GM23338 (cell line): ENCODE data around the gene NNT. TPM values are rescaled to one million over a fixed set of nuclear protein-coding genes. Genes with fewer than 3 reads are reported as not detected.

Experiments
- ATAC-seq: fragments of 200-7000 bp; cut with Tn5 transposase; 3 replicates; pipeline ENCODE4 v1.9.1; 2020
- DNase-seq: peaks from one replicate; pipeline ENCODE4 v3.0.0-alpha.2; 2015; ENCODE audit warnings: low spot score
- H2AFZ ChIP-seq: fragments of 200-600 bp; sonication (generic); 2 replicates; pipeline ENCODE4 v1.8.0; 2016; ENCODE audit warnings: antibody characterized with exemption, mild to moderate bottlenecking, moderate library complexity
- H3F3A ChIP-seq: fragments of 200-600 bp; sonication (generic); replicated peaks from 2 replicates; pipeline ENCODE4 v1.8.0; 2017; ENCODE audit warnings: antibody characterized with exemption, mixed run types, low read depth
- H3K27ac ChIP-seq: fragments of 200-600 bp; sonication (generic); 2 replicates; pipeline ENCODE4 v1.6.1; 2016; ENCODE audit warnings: low read depth
- H3K27me3 ChIP-seq: fragments of 200-600 bp; sonication (generic); 2 replicates; pipeline ENCODE4 v1.8.0; 2016; ENCODE audit warnings: mild to moderate bottlenecking, mixed run types, moderate library complexity; ENCODE audit not compliant: insufficient read depth
- H3K36me3 ChIP-seq: fragments of 200-600 bp; sonication (generic); 2 replicates; pipeline ENCODE4 v1.8.0; 2016; ENCODE audit warnings: mild to moderate bottlenecking; ENCODE audit not compliant: insufficient read depth
- H3K4me1 ChIP-seq: fragments of 200-600 bp; sonication (generic); 2 replicates; pipeline ENCODE4 v1.8.0; 2016; ENCODE audit warnings: mild to moderate bottlenecking, moderate library complexity; ENCODE audit not compliant: insufficient read depth
- H3K4me2 ChIP-seq: fragments of 200-600 bp; sonication (generic); 2 replicates; pipeline ENCODE4 v1.7.1; 2017; ENCODE audit warnings: mixed run types
- H3K4me3 ChIP-seq: fragments of 200-600 bp; sonication (generic); 2 replicates; pipeline ENCODE4 v1.6.1; 2016; ENCODE audit warnings: mixed run types
- H3K79me2 ChIP-seq: fragments of 200-600 bp; sonication (generic); replicated peaks from 2 replicates; pipeline ENCODE4 v1.8.0; 2017; ENCODE audit warnings: mild to moderate bottlenecking; ENCODE audit not compliant: insufficient read depth
- H3K9me2 ChIP-seq: fragments of 200-600 bp; sonication (generic); 2 replicates; pipeline ENCODE4 v1.8.0; 2017; ENCODE audit not compliant: insufficient read depth
- H4K20me1 ChIP-seq: fragments of 200-600 bp; sonication (generic); replicated peaks from 2 replicates; pipeline ENCODE4 v1.8.0; 2017; ENCODE audit warnings: mild to moderate bottlenecking; ENCODE audit not compliant: insufficient read depth
- H3K27ac Mint-ChIP-seq: 2 replicates; pipeline ENCODE4 v1.8.0; 2020; ENCODE audit warnings: inconsistent platforms, mild to moderate bottlenecking, moderate library complexity, mixed read lengths
- H3K27me3 Mint-ChIP-seq: 3 replicates; pipeline ENCODE4 v1.8.0; 2022; ENCODE audit warnings: low read depth, mild to moderate bottlenecking, moderate library complexity, mixed read lengths, inconsistent platforms; ENCODE audit not compliant: insufficient read depth, poor library complexity
- H3K36me3 Mint-ChIP-seq: 3 replicates; pipeline ENCODE4 v1.8.0; 2021; ENCODE audit warnings: low read depth, mild to moderate bottlenecking, inconsistent platforms, moderate library complexity, mixed read lengths
- H3K4me1 Mint-ChIP-seq: 3 replicates; pipeline ENCODE4 v1.8.0; 2020; ENCODE audit warnings: mild to moderate bottlenecking, inconsistent platforms, mixed read lengths
- H3K4me3 Mint-ChIP-seq: 3 replicates; pipeline ENCODE4 v1.8.0; 2021; ENCODE audit warnings: moderate library complexity, mild to moderate bottlenecking, inconsistent platforms, mixed read lengths
- H3K9me3 Mint-ChIP-seq: 3 replicates; pipeline ENCODE4 v1.8.0; 2020; ENCODE audit warnings: moderate library complexity, mild to moderate bottlenecking, inconsistent platforms, mixed read lengths
- CREB1 ChIP-seq: fragments of 250-450 bp; sonication (Bioruptor Pico); IDR thresholded peaks from 2 replicates; pipeline ENCODE4 v1.5.0; 2020; ENCODE audit warnings: low read depth, mild to moderate bottlenecking, moderate library complexity
- EZH2 ChIP-seq: fragments of 200-600 bp; sonication (generic); IDR thresholded peaks from one replicate; pipeline ENCODE4 v1.8.0; 2017; ENCODE audit warnings: antibody characterized with exemption, mild to moderate bottlenecking, low read depth; ENCODE audit not compliant: unreplicated experiment
- EZH2phosphoT487 ChIP-seq: fragments of 200-600 bp; sonication (generic); IDR thresholded peaks from one replicate; pipeline ENCODE4 v1.8.1; 2018; ENCODE audit warnings: antibody characterized with exemption; ENCODE audit not compliant: unreplicated experiment
- JUNB ChIP-seq: IDR thresholded peaks from one replicate; pipeline ENCODE4 v1.6.1; 2016; ENCODE audit warnings: antibody characterized with exemption; ENCODE audit not compliant: unreplicated experiment
- NANOG ChIP-seq: IDR thresholded peaks from 2 replicates; pipeline ENCODE4 v1.6.1; 2016; ENCODE audit warnings: antibody characterized with exemption, borderline replicate concordance
- POLR2AphosphoS5 ChIP-seq: IDR thresholded peaks from 2 replicates; pipeline ENCODE4 v1.6.1; 2016; ENCODE audit warnings: antibody characterized with exemption, low read depth
- STAT1 ChIP-seq: IDR thresholded peaks from one replicate; pipeline ENCODE4 v1.6.1; 2016; ENCODE audit warnings: antibody characterized with exemption; ENCODE audit not compliant: unreplicated experiment
- ZNF114 ChIP-seq: fragments of 250-450 bp; sonication (Bioruptor Pico); IDR thresholded peaks from 2 replicates; pipeline ENCODE4 v1.5.0; 2020; ENCODE audit warnings: mild to moderate bottlenecking, moderate library complexity
- ZNF331 ChIP-seq: fragments of 250-450 bp; sonication (Bioruptor Pico); IDR thresholded peaks from 2 replicates; pipeline ENCODE4 v1.5.0; 2020; ENCODE audit warnings: low read depth, mild to moderate bottlenecking, moderate library complexity
- polyA plus RNA-seq: library from polyadenylated mRNA; unstranded; fragments of >200 nt; fragmentation: Nextera tagmentation; extraction: Ambion mirVana; gene quantifications from 2 replicates; pipeline ENCODE4 v1.2.1, GENCODE V29; 2016
- total RNA-seq: library from RNA; depleted of rRNA; stranded (reverse); fragments of >200 nt; shearing (Covaris generic); gene quantifications from 2 replicates; pipeline ENCODE4 v1.2.3, GENCODE V29; 2014
- TF ChIP-seq, protein P1 (sequence below), 2 experiments: fragments of 200-600 bp in 1 of 2; sonication (generic) in 1 of 2; conservative IDR thresholded peaks; 2 replicates each; pipeline versions ENCODE4 v1.5.1 to v1.6.1; 2016 to 2017; ENCODE audit warnings: antibody characterized with exemption in 2 of 2, low read depth in 2 of 2, mild to moderate bottlenecking in 2 of 2, moderate library complexity in 1 of 2
- TF ChIP-seq, protein P2 (sequence below): IDR thresholded peaks from 2 replicates; pipeline ENCODE4 v1.6.1; 2016; ENCODE audit warnings: antibody characterized with exemption
- TF ChIP-seq, protein P3 (sequence below): IDR thresholded peaks from one replicate; pipeline ENCODE4 v1.6.1; 2018; ENCODE audit warnings: antibody characterized with exemption; ENCODE audit not compliant: unreplicated experiment
- TF ChIP-seq, protein P4 (sequence below): fragments of 250-450 bp; sonication (Bioruptor Pico); IDR thresholded peaks from 2 replicates; pipeline ENCODE4 v1.5.0; 2020; ENCODE audit warnings: mild to moderate bottlenecking, moderate library complexity

The NNT gene
- total and polyA plus RNA-seq, 2 experiments from 2014 or later, result 10.8 to 15.9 TPM

DNA sequence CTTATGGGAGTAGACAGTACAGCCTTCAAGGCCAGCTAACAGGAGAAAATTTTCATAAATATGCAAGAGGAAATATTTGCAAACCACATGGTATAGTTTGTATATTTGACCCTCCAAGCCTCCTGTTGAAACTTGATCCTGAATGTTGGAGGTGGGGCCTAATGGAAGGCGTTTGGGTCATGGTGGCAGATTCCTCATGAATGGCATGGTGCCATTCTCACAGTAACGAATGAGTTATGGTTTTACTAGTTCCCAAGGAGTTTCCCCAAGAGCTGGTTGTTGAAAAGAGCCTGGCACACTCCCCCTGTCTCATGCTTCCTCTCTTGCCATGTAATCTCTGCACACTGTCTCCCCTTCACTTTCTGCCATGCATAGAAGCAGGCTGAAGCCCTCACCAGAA, 42.9 kb upstream of the NNT start:
- no peak overlapping the region; the same call in 2 of the 3 replicates for H3K4me3 Mint-ChIP-seq

More for the DNA sequence above, 42.9 kb upstream of the NNT start:
- H3K4me1 ChIP-seq, result peaks cover 11% of the 10 kb centered on the region
- H3K4me1 Mint-ChIP-seq, result peaks cover 10% of the 10 kb centered on the region
- DNase-seq, result no peak
- H3K4me2 ChIP-seq, result no peak overlapping the region
- peaks cover 4% of the 10 kb centered on the region for H3K36me3 Mint-ChIP-seq
- H3K9me3 Mint-ChIP-seq, result no peaks in the 10 kb centered on the region
- no peak for ATAC-seq
- H3K9me2 ChIP-seq, result no peaks in the 10 kb centered on the region
- H3K27ac Mint-ChIP-seq, result no peak overlapping the region
- no peaks in the 10 kb centered on the region for H3K27me3 ChIP-seq
- H3K36me3 ChIP-seq, result peaks cover 1% of the 10 kb centered on the region; the same call in 1 of the 2 replicates
- H3K27ac ChIP-seq, result no peak overlapping the region
- peak overlapping the region; percentile 64; the same call in 1 of the 2 replicates for H2AFZ ChIP-seq
- no peaks in the 10 kb centered on the region for H4K20me1 ChIP-seq
- H3K79me2 ChIP-seq, result peaks cover 12% of the 10 kb centered on the region
- no peaks in the 10 kb centered on the region for H3F3A ChIP-seq
- no peak overlapping the region for H3K4me3 ChIP-seq
- TF ChIP-seq, protein P1, sequence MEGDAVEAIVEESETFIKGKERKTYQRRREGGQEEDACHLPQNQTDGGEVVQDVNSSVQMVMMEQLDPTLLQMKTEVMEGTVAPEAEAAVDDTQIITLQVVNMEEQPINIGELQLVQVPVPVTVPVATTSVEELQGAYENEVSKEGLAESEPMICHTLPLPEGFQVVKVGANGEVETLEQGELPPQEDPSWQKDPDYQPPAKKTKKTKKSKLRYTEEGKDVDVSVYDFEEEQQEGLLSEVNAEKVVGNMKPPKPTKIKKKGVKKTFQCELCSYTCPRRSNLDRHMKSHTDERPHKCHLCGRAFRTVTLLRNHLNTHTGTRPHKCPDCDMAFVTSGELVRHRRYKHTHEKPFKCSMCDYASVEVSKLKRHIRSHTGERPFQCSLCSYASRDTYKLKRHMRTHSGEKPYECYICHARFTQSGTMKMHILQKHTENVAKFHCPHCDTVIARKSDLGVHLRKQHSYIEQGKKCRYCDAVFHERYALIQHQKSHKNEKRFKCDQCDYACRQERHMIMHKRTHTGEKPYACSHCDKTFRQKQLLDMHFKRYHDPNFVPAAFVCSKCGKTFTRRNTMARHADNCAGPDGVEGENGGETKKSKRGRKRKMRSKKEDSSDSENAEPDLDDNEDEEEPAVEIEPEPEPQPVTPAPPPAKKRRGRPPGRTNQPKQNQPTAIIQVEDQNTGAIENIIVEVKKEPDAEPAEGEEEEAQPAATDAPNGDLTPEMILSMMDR (conservative IDR thresholded peaks at IDR 0.05; ENCODE audit: low read depth in 2 of 2), result no peak
- TF ChIP-seq, protein P2, sequence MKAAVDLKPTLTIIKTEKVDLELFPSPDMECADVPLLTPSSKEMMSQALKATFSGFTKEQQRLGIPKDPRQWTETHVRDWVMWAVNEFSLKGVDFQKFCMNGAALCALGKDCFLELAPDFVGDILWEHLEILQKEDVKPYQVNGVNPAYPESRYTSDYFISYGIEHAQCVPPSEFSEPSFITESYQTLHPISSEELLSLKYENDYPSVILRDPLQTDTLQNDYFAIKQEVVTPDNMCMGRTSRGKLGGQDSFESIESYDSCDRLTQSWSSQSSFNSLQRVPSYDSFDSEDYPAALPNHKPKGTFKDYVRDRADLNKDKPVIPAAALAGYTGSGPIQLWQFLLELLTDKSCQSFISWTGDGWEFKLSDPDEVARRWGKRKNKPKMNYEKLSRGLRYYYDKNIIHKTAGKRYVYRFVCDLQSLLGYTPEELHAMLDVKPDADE, result no peak
- TF ChIP-seq NANOG (no peak), POLR2AphosphoS5 (no peak), ZNF114 (CRISPR knock-in tag) (no peak), ZNF331 (CRISPR knock-in tag) (no peak), CREB1 (CRISPR knock-in tag) (no peak), EZH2phosphoT487 (no peak), STAT1 (no peak), EZH2 (no peak), JUNB (no peak)
- TF ChIP-seq, protein P3, sequence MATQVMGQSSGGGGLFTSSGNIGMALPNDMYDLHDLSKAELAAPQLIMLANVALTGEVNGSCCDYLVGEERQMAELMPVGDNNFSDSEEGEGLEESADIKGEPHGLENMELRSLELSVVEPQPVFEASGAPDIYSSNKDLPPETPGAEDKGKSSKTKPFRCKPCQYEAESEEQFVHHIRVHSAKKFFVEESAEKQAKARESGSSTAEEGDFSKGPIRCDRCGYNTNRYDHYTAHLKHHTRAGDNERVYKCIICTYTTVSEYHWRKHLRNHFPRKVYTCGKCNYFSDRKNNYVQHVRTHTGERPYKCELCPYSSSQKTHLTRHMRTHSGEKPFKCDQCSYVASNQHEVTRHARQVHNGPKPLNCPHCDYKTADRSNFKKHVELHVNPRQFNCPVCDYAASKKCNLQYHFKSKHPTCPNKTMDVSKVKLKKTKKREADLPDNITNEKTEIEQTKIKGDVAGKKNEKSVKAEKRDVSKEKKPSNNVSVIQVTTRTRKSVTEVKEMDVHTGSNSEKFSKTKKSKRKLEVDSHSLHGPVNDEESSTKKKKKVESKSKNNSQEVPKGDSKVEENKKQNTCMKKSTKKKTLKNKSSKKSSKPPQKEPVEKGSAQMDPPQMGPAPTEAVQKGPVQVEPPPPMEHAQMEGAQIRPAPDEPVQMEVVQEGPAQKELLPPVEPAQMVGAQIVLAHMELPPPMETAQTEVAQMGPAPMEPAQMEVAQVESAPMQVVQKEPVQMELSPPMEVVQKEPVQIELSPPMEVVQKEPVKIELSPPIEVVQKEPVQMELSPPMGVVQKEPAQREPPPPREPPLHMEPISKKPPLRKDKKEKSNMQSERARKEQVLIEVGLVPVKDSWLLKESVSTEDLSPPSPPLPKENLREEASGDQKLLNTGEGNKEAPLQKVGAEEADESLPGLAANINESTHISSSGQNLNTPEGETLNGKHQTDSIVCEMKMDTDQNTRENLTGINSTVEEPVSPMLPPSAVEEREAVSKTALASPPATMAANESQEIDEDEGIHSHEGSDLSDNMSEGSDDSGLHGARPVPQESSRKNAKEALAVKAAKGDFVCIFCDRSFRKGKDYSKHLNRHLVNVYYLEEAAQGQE, result no peak
- TF ChIP-seq, protein P4, sequence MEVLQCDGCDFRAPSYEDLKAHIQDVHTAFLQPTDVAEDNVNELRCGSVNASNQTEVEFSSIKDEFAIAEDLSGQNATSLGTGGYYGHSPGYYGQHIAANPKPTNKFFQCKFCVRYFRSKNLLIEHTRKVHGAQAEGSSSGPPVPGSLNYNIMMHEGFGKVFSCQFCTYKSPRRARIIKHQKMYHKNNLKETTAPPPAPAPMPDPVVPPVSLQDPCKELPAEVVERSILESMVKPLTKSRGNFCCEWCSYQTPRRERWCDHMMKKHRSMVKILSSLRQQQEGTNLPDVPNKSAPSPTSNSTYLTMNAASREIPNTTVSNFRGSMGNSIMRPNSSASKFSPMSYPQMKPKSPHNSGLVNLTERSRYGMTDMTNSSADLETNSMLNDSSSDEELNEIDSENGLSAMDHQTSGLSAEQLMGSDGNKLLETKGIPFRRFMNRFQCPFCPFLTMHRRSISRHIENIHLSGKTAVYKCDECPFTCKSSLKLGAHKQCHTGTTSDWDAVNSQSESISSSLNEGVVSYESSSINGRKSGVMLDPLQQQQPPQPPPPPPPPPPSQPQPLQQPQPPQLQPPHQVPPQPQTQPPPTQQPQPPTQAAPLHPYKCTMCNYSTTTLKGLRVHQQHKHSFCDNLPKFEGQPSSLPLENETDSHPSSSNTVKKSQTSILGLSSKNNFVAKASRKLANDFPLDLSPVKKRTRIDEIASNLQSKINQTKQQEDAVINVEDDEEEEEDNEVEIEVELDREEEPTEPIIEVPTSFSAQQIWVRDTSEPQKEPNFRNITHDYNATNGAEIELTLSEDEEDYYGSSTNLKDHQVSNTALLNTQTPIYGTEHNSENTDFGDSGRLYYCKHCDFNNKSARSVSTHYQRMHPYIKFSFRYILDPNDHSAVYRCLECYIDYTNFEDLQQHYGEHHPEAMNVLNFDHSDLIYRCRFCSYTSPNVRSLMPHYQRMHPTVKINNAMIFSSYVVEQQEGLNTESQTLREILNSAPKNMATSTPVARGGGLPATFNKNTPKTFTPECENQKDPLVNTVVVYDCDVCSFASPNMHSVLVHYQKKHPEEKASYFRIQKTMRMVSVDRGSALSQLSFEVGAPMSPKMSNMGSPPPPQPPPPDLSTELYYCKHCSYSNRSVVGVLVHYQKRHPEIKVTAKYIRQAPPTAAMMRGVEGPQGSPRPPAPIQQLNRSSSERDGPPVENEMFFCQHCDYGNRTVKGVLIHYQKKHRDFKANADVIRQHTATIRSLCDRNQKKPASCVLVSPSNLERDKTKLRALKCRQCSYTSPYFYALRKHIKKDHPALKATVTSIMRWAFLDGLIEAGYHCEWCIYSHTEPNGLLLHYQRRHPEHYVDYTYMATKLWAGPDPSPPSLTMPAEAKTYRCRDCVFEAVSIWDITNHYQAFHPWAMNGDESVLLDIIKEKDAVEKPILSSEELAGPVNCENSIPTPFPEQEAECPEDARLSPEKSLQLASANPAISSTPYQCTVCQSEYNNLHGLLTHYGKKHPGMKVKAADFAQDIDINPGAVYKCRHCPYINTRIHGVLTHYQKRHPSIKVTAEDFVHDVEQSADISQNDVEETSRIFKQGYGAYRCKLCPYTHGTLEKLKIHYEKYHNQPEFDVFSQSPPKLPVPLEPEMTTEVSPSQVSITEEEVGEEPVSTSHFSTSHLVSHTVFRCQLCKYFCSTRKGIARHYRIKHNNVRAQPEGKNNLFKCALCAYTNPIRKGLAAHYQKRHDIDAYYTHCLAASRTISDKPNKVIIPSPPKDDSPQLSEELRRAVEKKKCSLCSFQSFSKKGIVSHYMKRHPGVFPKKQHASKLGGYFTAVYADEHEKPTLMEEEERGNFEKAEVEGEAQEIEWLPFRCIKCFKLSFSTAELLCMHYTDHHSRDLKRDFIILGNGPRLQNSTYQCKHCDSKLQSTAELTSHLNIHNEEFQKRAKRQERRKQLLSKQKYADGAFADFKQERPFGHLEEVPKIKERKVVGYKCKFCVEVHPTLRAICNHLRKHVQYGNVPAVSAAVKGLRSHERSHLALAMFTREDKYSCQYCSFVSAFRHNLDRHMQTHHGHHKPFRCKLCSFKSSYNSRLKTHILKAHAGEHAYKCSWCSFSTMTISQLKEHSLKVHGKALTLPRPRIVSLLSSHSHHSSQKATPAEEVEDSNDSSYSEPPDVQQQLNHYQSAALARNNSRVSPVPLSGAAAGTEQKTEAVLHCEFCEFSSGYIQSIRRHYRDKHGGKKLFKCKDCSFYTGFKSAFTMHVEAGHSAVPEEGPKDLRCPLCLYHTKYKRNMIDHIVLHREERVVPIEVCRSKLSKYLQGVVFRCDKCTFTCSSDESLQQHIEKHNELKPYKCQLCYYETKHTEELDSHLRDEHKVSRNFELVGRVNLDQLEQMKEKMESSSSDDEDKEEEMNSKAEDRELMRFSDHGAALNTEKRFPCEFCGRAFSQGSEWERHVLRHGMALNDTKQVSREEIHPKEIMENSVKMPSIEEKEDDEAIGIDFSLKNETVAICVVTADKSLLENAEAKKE, result no peak
- H3K27me3 Mint-ChIP-seq, result peaks cover 11% of the 10 kb centered on the region
